Sciatic nerve (tissue), 2 donors: ENCODE data around the gene MCCC1. TPM values are rescaled to one million over a fixed set of nuclear protein-coding genes. Genes with fewer than 3 reads are reported as not detected.
"Not testable (repeated sequence)": the region's sequence is repeated elsewhere in the genome, so short reads cannot be mapped to it uniquely, and the experiment has no call there.

Experiments used
- ATAC-seq: fragments of 200-7000 bp; cut with Tn5 transposase; one replicate; pipeline ENCODE4 v1.9.1; 2020; ENCODE audit warnings: mild to moderate bottlenecking, moderate library complexity
- DNase-seq: peaks from one replicate; pipeline ENCODE4 v3.0.0-alpha.2; 2020; ENCODE audit warnings: low spot score
- intact Hi-C: fragments of 100-400 bp; cut with DNase I; formaldehyde crosslinking; loops from one replicate; pipeline ENCODE4 v1.14.2; 2022
- total RNA-seq: library from RNA; stranded (reverse); fragmentation: NEBNext Ultra II Directional; extraction: Animal tissue kit (Norgen Biotek cat#: 25700); gene quantifications from one replicate; pipeline ENCODE4 v1.2.1, GENCODE V29; 2021
- donor health status: DM: no; HTN: no; CAD: no.
- donor health status: DM: no; HTN: no; CAD: no.

The MCCC1 gene
- total RNA-seq, 1 donor from 2014 or later: 32.0 TPM

DNA sequence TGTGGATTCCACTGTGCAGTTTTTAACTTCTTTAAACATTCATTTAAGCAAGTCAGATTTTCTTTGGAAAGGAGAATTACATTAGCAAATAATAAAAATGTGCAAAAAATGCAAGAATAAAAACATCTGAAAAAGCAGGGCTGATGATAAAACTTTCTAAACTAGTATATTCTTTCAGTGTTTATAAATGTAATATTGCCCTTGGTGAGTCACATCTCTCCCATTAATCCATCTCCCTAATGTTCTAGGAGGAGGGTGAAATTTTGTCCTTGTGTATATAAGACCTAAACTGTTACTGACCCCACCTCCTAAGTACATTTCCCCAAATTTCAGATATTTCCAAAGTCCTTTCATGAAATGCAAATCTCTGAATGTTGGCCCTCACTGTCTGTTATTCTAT lies 90.5 kb downstream of the MCCC1 start:
- no peak for DNase-seq
- no peak for ATAC-seq
- intact Hi-C loops: no loop called here

DNA sequence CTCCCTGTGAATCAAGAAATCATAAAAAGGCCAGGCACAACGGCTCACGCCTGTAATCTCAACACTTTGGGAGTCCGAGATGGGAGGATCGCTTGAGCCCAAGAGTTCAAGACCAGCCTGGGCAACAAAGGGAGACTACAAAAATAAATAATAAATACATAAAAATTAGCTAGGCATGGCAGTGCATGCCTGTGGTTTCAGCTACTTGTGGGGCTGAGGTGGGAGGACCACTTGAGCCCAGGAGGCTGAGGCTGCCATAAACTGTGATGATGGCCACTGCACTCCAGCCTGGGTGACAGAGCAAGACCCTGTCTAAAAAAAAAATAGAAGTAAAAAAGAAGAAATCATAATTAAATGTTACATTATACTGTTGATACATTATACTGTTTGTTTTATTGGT lies 91.0 kb downstream of the MCCC1 start:
- DNase-seq (no peak), ATAC-seq (no peak)
- intact Hi-C loops: no loop called here

DNA sequence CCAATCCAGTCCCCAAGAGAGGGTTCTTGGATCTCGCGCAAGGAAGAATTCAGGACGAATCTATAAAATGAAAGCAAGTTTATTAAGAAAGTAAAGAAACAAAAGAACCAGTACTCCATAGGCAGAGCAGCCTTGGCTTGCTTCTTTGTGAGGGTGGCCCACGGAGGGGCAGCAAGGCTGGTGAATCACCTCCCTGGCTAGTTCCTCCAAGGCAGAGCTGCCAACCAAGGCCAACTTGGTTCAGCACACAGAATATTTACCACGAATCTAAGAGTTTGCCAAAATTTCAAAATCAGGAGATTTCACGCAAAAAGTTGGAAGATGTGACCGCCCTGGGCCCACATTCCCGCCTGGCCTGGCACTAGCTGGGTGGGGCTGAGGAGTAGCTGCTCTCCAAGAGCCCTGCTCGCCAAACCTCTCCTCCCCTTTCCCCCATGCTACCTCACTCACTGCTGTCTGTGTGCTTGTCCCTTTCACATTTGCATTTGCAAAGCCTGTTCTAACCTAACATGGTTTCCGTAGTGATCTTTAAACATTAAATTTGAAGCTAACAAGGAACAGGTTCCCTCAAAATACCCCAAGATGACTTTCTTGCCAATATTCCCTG lies 92.8 kb downstream of the MCCC1 start:
- intact Hi-C loops: no loop called here
- DNase-seq: no peak
- no peak for ATAC-seq

GRCh38 chr3:182999767-183000166 lies 99.5 kb downstream of the MCCC1 start:
- intact Hi-C loops: no loop called here
- DNase-seq (no peak), ATAC-seq (no peak)

GRCh38 chr3:182993486-182994201 lies 105.7 kb downstream of the MCCC1 start:
- ATAC-seq, intact Hi-C loops, DNase-seq: not testable (repeated sequence)

DNA sequence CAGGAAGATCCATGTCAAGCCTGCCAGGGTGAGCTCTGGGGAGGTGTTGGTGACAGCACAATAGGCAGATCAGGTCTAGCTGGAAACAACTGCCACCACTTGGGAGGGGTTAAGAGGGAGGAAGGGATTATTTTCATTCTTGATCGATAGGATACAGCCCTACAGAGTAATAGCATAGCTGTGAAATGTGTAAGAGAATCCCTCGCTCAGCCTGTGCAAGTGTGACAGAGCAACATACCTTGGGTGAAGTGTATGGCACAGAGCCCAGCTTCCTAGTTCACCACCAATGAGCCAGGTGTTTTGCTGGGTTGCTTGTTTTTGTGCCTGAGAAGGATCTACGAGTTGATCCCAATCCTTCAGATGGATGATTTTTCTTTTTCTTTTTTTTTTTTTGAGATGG lies 109.7 kb downstream of the MCCC1 start:
- no peak for DNase-seq
- intact Hi-C loops: no loop called here
- ATAC-seq: no peak

GRCh38 chr3:182986021-182986420 lies 113.3 kb downstream of the MCCC1 start:
- ATAC-seq (no peak), DNase-seq (no peak)
- intact Hi-C loops: no loop called here

DNA sequence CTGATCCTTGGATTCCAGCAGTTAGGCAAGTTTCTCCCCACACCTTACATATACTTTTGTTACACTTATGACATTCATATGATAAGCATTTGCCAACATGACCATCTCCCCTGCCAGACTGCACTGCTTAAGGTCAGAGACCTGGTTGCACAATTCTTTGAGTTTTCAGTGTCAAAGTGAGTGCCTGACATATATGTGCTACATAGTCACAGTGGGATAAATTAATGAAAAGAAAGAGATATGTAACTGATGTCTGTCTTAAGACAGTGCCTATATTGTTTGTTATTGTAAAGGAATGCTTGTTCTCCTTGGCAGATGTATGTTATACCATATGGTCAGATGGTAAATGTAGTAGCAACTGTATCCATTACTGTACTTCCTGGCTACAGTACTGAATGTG lies 115.4 kb downstream of the MCCC1 start:
- no peak for ATAC-seq
- intact Hi-C loops: no loop called here
- DNase-seq: no peak

DNA sequence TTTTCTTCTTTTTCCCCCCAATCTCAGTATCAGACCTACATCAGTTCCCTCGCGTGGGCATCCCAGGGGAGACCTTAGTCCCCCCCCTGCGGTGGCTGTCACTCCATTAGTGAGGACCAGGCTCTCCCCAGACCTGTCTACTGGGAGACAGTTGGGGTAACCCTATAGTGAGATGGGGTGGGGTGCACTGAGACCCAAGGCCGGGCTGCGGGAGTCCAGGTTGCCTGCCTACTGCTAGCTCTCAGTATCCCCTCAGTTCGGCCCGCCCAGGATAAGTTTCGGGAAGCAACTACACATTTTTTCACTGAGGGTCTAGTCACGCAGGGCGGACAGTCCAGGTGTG lies 118.3 kb downstream of the MCCC1 start:
- intact Hi-C loops: no loop called here
- DNase-seq (peak; percentile 67), ATAC-seq (peak; percentile 31)

GRCh38 chr3:182980204-182981037 lies 118.9 kb downstream of the MCCC1 start, which contains the start of gene DCUN1D1:
Gene DCUN1D1, minus strand, starts transcription at chr3:182980538. Its CDS starts 49 bp downstream, at chr3:182980489.
- ATAC-seq (peak; percentile 98), DNase-seq (peak; percentile 94)
- intact Hi-C loops: no loop called here

DNA sequence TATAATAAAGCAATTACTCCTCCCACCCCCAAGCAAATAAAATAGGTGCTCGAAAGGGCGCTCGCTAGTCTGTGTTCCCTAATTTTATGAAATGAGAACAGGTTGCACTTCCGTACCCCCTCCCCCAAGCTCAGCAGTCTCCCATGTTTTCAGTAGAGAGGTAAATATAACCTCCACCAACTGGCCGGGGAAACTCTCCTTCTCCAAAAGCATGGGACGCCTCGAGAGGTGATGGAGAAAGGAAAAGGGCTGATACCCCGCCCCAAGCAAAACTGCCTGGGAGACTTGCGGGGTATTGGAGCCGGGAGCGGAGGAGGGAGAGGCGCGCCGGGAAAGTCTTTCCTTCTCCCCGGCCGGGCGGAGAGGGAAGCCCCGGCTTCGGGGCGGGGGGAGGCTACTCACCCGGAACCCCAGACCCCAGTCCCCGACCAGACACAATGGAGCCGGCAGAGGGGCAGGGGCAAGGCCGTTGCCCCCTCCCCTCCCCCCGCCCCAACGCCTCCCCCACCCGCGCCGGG lies 119.6 kb downstream of the MCCC1 start:
- DNase-seq (no peak), ATAC-seq (peak; percentile 14)
- intact Hi-C loops: no loop called here

DNA sequence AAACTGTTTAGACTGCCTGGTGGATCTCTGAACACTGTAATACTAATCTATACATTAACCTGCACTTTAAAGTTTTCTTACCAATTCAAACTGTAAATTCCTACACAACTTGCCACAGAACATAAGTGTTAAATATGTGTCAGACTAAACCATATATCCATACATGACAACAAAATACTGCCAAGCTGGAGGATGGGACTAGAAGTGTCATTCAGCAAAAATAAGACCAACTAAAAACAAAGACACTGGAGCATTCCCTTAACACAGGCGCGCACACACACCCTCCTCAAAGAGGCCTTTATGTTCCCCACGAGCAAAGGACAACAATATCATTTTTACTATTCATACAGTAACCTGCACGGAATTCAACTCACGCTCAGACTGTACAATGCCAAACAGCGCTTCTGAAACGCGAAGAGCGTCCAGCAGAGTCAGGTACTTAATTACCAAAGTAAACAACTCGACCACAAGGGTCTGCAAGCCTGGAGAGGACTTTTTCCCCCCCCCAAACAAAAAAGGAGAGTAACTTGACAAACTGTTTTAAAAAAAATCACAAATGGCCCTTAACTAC lies 120.1 kb downstream of the MCCC1 start:
- intact Hi-C loops: no loop called here
- DNase-seq (no peak), ATAC-seq (no peak)

DNA sequence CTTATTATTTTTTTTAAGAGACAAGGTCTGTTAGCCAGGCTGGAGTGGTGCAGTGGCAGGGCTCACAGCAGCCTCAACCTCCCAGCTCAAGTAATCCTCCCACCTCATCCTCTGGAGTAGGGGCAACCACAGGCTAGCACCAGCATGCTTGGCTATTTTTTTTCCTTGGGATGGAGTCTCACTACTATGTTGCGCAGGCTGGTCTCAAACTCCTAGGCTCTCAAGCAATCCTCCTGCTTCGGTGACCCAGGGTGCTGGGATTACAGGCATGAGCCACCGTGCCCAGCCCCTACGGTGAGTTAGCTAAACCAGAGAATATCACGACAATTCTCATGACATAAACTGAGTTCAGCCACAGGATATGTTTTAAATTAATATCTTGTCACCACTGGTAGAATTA lies 120.9 kb downstream of the MCCC1 start:
- no peak for ATAC-seq
- DNase-seq: no peak

GRCh38 chr3:182973047-182973446 lies 126.2 kb downstream of the MCCC1 start:
- no peak for ATAC-seq
- intact Hi-C loops: no loop called here
- no peak for DNase-seq

More for the DNA sequence above, 120.9 kb downstream of the MCCC1 start:
- intact Hi-C loops: no loop called here

- intact Hi-C loops: no loop called here
- ATAC-seq: no peak
- DNase-seq: no peak
Measured at GRCh38 chr3:182972387-182972786, 126.9 kb downstream of the MCCC1 start.

DNA sequence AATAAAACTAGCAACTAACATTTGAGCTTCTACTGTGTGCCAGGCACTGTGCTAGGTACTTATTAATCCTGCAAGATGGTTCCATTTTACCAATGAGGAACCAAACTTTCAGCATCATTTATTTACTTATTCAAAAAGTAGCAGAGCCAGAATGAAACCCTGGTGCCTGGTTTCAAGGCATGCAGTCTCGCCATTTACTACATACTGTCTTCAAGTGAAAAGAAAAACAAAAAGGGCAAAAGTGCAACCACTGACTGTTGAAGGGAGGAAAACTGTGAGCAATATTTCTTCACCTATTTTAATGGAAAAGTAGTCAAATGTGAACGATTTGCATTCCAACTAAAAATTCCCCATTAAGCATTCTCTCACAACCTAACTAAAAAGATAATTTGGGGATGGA lies 127.7 kb downstream of the MCCC1 start:
- no peak for DNase-seq

DNA sequence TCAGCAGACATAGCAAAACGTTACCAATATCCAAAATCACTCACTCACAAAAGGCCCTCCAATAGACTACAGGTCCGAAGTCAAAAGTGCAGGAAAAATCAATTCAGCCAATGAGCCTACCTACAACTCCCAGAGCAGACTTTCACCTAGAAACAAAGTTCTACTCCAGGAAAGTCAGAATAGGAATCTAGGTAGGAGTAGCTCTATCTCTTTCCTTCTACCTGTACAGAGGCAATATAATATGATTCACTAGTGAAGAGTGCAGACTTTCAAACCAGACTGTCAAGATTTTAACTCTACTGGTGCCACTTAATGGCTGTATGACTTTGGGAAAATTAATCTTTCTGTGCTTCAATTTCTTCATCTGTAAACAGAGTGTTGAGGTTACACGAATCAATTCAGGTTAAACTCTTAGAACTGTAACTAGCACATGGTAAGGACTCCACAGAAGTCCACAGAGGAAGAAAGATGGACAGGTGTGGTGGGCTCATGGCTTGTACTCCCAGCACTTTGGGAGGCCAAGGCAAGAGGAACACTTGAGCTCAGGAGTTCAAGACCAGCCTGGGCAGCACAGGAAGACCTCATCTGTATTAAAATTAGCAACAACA lies 128.4 kb downstream of the MCCC1 start:
- DNase-seq (no peak), ATAC-seq (no peak)
- intact Hi-C loops: no loop called here

More for the DNA sequence above, 127.7 kb downstream of the MCCC1 start:
- intact Hi-C loops: no loop called here
- ATAC-seq: no peak

GRCh38 chr3:182969853-182970252 lies 129.4 kb downstream of the MCCC1 start:
- no peak for ATAC-seq
- intact Hi-C loops: no loop called here
- no peak for DNase-seq

DNA sequence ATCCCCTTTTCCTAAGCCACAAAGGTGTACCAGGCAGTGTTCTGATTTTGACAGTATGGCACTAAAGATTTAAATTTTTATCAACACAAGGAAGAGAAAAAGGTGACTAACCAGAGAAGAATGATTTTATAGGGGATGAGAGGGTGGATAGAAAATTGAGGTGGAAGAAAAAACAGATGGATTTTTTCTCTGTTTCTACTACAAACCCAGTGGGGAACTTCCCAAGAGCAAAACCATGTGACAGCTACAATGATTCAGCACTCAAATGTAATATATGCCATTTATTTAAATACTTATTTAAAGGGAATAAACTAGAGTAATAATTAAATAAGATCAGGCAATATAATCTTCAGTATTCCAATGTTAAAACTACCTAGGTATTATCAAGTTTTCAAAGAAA lies 130.0 kb downstream of the MCCC1 start:
- DNase-seq (no peak), ATAC-seq (no peak)
- intact Hi-C loops: no loop called here
